ENCODE measurements around the gene NOL3. TPM values are rescaled to one million over a fixed set of nuclear protein-coding genes. Genes with fewer than 3 reads are reported as not detected.

Gene NOL3
- total and polyA plus RNA-seq, 12 donors, result 71.8 to 132 (median 84.1) TPM

DNA sequence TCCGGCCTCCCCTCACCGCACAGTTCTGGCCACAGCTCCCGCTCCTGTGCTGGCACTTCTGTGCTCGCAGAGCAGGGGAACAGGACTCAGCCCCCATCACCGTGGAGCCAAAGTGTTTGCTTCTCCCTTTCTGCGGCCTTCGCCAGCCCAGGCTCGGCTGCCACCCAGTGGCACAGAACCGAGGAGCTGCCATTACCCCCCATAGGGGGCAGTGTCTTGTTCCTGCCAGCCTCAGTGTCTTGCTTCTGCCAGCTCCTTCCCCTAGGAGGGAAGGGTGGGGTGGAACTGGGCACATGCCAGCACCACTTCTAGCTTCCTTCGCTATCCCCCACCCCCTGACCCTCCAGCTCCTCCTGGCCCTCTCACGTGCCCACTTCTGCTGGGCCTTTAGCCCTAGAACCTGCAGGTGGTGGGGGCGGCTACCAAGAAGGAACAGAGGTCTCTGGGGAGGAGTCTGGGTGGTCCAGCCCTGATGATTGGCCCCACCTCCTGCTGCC lies 27.9 kb downstream of the NOL3 start:
- WGBS, 2 donors, result 61% methylated on average over 12 of the region's 12 CpGs
- H3K36me3 ChIP-seq, result peaks cover 3 to 97% (median 49%) of the 10 kb centered on the region in 9 donors
- peak; percentile 24 to 60 (median 44) for ATAC-seq
- intact Hi-C loops (cut with DNase I), result no loop called here
- H3K27me3 ChIP-seq, result no peaks in the 10 kb centered on the region
- no peak overlapping the region for H3K4me3 ChIP-seq
- H3K9me3 ChIP-seq, result no peaks in the 10 kb centered on the region
- H3K4me1 ChIP-seq, result peaks cover 4 to 45% (median 19%) of the 10 kb centered on the region in 9 donors
- no peak for DNase-seq
- TF ChIP-seq, protein P1, sequence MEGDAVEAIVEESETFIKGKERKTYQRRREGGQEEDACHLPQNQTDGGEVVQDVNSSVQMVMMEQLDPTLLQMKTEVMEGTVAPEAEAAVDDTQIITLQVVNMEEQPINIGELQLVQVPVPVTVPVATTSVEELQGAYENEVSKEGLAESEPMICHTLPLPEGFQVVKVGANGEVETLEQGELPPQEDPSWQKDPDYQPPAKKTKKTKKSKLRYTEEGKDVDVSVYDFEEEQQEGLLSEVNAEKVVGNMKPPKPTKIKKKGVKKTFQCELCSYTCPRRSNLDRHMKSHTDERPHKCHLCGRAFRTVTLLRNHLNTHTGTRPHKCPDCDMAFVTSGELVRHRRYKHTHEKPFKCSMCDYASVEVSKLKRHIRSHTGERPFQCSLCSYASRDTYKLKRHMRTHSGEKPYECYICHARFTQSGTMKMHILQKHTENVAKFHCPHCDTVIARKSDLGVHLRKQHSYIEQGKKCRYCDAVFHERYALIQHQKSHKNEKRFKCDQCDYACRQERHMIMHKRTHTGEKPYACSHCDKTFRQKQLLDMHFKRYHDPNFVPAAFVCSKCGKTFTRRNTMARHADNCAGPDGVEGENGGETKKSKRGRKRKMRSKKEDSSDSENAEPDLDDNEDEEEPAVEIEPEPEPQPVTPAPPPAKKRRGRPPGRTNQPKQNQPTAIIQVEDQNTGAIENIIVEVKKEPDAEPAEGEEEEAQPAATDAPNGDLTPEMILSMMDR (IDR thresholded peaks at IDR 0.05), result peak; percentile 17 to 75 (median 61)
- no peak overlapping the region for H3K27ac ChIP-seq

DNA sequence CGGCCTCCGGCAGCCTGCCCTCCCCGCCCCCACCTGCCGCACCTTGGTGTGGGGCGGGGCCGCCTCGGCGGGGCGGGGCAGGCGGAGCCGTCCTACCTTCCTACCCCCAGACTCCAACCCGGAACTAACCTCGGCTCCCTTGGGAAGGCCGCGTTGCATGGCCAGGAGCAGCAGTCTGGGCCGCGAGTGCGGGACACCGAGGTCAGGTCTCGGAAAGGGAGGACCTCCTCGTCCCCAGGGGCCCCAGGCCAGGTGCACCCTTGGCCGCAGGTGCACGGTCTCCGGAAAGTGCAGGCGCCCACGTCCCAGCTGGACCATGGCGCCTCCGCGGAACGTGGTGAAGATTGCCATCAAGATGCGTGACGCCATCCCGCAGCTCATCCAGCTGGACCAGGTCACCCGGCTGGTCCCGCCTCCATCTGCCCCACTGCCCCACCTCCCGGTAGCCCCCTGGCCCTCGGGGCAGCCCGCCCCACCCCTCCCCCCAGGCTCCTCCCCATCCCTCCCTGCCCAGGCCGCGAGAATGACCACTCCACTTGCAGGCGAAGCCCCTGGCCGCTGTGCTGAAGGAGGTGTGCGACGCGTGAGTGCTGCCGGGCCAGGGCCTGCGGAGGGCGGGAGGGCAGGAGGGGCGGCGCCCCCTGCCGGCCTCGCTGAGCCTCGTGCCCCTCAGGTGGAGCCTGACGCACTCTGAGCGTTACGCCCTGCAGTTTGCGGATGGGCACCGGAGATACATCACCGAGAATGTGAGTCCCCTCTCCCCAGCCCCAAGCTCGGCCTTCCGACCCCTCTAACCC lies 28.9 kb downstream of the NOL3 start, which contains the start of gene ELMO3:
ELMO3 (plus strand) TSS at position 121 of the 797 bp plus-strand sequence; CDS start at position 317, 196 bp downstream.
- no peaks in the 10 kb centered on the region for H3K9me3 ChIP-seq
- no peak within 1 kb of the TSS for H3K4me3 ChIP-seq
- intact Hi-C loops (cut with DNase I), result no loop called here
- ATAC-seq (peak in 7 of 8 donors; percentile 5 to 21 (median 12)), DNase-seq (no peak)
- H3K27ac ChIP-seq, result no peak within 1 kb of the TSS
- H3K4me1 ChIP-seq, result peaks cover 0 to 36% (median 11%) of the 10 kb centered on the region in 9 donors
- no peaks in the 10 kb centered on the region for H3K27me3 ChIP-seq
- WGBS, 2 donors, result 50 to 59% methylated on average over 58 to 61 of the region's 61 CpGs
- peaks cover 3 to 97% (median 43%) of the 10 kb centered on the region in 9 donors for H3K36me3 ChIP-seq
- TF ChIP-seq, protein P1 (IDR thresholded peaks at IDR 0.05), result peak in 8 of 9 donors; percentile 14 to 48 (median 30)

DNA sequence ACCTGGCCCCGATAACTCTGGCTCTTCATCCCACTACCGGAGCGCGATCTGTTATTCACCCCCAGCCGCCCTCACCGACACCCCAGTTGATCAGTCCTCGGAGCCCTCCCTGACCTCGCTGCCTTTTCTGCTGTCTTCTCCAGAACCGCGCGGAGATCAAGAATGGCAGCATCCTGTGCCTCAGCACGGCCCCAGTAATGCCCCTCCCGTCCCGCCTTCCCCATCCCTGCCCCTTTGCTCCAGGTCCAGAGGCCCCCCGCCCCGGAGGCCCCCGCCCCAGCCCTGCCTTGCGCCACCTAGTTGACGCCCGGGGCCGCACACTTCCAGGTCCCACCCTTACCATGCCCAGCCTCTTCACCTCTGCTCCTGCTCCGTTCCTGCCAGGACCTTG lies 29.5 kb downstream of the NOL3 start:
- intact Hi-C loops (cut with DNase I), result no loop called here
- no peak for DNase-seq
- TF ChIP-seq, protein P1 (IDR thresholded peaks at IDR 0.05), result peak in 1 of 9 donors; percentile 18
- Histone ChIP-seq H3K27me3 (no peaks in the 10 kb centered on the region), H3K4me3 (no peak overlapping the region), H3K27ac (no peak overlapping the region), H3K4me1 (peaks cover 0 to 30% (median 11%) of the 10 kb centered on the region in 9 donors), H3K36me3 (peaks cover 3 to 93% (median 37%) of the 10 kb centered on the region in 9 donors), H3K9me3 (no peaks in the 10 kb centered on the region)
- peak in 3 of 8 donors; percentile 4 to 15 (median 7) for ATAC-seq
- 43 to 50% methylated on average over 22 of the region's 22 CpGs for WGBS, 2 donors

DNA sequence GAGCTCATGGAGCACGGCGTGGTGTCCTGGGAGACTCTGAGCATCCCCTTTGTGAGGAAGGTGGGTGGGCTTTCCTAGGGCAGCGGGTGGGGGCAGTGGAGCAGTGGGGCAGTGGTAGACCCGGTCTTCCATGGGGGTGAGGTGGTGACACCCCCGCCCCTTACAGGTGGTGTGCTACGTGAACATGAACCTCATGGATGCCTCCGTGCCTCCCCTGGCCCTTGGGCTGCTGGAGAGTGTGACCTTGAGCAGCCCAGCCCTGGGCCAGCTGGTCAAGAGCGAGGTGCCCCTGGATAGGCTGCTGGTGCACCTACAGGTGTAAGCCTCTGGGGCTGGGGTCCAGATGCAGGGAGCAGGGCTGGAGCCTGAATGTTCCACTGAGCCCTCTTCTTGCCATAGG lies 30.2 kb downstream of the NOL3 start:
- H3K27me3 ChIP-seq, result no peaks in the 10 kb centered on the region
- no peak overlapping the region for H3K4me3 ChIP-seq
- H3K36me3 ChIP-seq, result peaks cover 3 to 87% (median 30%) of the 10 kb centered on the region in 9 donors
- WGBS, 2 donors, result 87 to 94% methylated on average over 8 of the region's 8 CpGs
- peaks cover 0 to 28% (median 11%) of the 10 kb centered on the region in 9 donors for H3K4me1 ChIP-seq
- TF ChIP-seq, protein P1 (IDR thresholded peaks at IDR 0.05), result no peak
- no peak overlapping the region for H3K27ac ChIP-seq
- DNase-seq, result no peak
- ATAC-seq, result no peak
- intact Hi-C loops (cut with DNase I), result no loop called here
- H3K9me3 ChIP-seq, result no peaks in the 10 kb centered on the region
